GM18868 (cell line): ENCODE measurements around the gene ITSN1.

Experiments
- ATAC-seq: cut with Tn5 transposase; IDR thresholded peaks from one replicate; pipeline ENCODE4 v1.9.1; 2021; ENCODE audit warnings: mild to moderate bottlenecking, moderate library complexity; ENCODE audit not compliant: unreplicated experiment

The ITSN1 gene

GRCh38 chr21:33834801-33835500, 192.7 kb downstream of the ITSN1 start:
- ATAC-seq = no peak

DNA sequence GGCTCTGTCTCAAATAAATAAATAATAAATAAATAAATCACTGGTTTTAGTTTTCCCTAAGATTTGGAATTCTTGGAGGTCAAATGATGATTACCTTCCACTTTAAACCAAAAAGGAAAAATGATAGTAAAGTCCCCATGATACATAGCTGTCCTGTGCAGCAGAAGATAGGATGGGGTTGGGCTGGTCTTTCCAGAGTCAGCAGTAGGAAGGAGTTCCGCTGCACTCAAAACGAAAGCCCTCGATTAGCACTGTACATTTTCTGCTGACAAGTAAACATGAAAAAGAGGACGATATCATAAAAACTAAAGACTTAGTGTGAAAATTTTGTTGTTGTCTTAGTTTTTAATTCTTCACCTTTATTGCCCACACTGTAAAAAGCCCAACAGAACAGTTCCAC, 193.6 kb downstream of the ITSN1 start:
- no peak for ATAC-seq

- ATAC-seq = no peak
Measured at GRCh38 chr21:33836408-33836807, 194.1 kb downstream of the ITSN1 start.

DNA sequence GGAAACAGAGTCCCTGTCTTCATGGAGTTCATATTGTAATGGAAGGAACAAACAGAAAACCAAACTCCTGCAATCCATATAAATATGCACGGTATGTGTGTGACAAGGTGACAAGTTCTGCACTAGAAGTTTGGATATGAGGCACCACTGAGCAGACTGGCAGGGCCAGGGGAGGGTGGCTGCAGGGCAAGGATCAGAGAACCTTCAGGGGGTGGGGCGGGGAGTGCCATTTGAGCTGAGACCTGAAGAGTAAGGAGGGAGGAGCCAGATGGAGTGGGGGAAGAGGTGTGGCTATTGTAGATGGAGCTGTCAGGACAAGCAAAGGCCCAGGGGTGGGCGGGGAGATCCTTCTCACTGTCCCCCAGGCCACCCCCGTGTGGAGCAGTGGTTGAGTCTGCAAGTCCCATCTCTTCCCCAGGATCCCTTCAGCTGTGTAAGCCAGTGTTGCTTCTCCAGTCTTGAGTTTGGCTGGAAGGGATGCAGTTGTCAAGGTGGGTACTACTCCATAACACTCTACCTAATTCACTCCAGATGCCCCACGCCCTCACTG, 196.9 kb downstream of the ITSN1 start:
- ATAC-seq = no peak

DNA sequence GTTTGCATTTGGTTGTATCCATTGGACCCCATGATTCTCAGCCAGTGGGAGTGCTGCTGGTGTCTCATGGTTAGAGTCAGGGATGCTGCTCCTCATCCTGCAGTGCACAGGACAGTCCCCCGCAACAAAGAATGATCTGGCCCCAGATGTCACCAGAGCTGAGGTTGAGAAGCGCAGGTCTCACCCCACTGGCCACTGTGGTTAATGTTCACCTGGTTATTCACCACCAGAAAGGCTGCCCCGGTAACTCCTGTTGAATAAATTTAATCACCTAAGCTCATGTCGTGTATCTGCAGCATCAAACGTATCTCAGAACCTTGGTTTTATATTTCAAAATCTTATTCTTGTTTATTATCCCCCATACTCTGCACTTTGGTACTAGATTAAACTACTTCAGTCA, 197.5 kb downstream of the ITSN1 start:
- no peak for ATAC-seq

DNA sequence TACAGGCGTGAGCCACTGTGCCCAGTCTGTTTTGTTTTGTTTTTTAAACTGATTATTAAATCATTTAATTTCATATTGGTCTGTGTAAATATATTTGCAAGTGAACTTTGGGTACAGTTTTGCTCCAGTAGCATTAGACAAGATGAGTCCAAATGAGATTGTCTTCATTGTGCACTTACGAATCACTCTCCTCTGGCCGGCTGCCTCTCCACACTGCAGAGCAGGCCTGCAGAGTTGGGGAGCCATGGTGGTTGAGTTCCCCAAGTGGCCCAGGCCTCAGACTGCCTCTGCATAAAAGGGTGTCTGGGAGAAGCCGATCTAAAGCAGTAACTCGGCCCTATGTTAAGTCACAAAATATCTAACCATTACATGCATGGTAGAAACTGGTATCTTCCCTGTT, 198.5 kb downstream of the ITSN1 start:
- ATAC-seq = no peak

- no peak for ATAC-seq
Measured at GRCh38 chr21:33841561-33841960, 199.3 kb downstream of the ITSN1 start.

DNA sequence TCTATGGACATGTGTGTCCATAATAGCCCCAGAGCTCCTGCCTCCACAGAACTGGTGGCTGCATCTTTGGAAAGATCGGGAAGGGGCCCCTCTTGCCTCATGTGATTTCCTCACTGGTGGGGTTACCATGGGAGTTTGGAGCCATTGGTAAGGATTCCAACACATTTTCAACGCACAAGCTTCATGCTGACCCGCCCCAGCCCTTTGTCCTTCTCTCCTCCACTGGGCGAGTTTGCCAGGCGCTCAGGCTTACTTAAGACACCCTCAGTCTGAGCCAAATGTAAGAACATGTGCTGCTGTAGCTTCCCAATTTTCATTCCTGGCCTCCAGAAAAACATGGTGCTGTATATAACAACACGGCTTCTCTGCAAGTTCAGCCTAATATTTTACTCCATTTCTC, 200.9 kb downstream of the ITSN1 start:
- ATAC-seq = no peak

GRCh38 chr21:33844104-33844889, 202.0 kb downstream of the ITSN1 start:
- no peak for ATAC-seq

GRCh38 chr21:33844890-33845205, 202.5 kb downstream of the ITSN1 start:
- no peak for ATAC-seq

GRCh38 chr21:33846141-33846540, 203.8 kb downstream of the ITSN1 start:
- ATAC-seq = no peak

GRCh38 chr21:33847588-33848248, 205.4 kb downstream of the ITSN1 start:
- ATAC-seq = no peak

DNA sequence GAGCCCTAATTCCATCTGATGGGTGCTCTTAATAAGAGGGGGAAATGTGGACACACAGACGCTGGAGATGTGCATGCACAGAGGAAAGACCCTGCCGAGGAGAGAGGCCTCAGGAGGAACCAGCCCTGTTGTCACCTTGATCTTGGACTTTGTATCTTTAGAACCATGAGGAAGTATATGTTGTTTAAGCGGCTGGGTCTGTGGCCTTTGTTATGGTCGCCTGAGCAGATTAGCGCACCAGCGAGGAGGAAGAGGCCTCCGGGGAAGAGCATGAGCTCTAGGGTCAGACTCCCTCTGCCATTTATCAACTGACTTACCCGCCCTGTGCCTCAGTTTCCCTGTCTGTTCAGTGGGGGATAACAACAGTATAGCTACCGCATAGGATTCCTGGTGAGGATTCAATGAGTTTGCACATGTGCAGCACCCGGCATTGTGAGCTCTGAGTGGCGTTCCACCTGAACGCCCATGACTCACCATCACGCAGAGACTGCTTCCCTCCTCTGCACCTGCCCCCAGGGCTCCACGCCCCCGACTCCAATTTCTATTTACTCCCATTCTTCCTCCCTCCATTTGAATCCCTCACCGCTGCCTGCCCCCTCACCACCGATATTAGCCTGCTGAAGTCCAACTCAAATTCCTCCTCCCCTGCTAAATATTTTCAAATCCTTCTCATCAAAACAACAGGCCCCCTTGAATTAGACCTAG, 206.1 kb downstream of the ITSN1 start:
- no peak for ATAC-seq

GRCh38 chr21:33849834-33850233, 207.5 kb downstream of the ITSN1 start:
- no peak for ATAC-seq

- no peak for ATAC-seq
Measured at GRCh38 chr21:33850401-33850800, 208.1 kb downstream of the ITSN1 start.

- ATAC-seq = no peak
Measured at GRCh38 chr21:33850985-33851384, 208.7 kb downstream of the ITSN1 start.

DNA sequence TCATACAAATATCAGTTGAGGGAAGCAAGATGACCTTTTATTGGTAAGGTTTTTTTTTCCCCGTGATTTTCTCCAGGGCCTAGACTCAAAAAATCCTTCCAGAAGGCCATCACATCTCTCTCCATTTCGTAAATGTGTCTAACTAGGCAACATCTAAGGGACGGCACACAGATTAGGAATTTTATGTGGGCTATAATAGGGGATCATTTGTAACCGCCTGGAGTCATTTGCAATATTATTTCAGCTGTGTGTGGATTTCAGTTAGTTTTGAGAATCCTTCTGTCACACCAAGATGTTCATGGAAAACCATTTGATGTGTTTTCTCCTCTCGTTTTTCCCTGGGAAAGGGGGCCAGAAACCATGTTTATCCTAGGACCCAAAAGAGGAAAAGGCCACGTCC, 210.2 kb downstream of the ITSN1 start:
- ATAC-seq = no peak

DNA sequence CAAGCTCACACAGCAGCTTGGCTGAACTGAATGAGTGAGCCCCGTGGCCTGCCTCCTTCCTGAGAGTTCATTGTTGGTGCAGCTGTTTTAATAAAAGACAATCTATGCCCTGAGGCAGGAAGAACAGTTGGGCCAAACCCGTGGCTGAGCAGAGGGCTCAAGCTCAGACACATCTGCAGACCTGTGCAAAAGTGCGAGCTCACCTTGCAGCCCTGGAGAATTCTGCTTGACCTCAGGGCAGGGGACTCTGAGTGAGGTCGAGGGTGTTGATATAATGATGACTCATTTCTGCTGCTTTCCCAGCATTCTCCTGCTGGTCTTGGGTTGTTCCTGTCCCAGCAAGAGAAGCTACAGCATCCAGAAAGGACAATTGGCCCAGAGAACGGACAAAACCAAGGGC, 212.3 kb downstream of the ITSN1 start:
- no peak for ATAC-seq

GRCh38 chr21:33855190-33855589, 212.9 kb downstream of the ITSN1 start:
- ATAC-seq = no peak

DNA sequence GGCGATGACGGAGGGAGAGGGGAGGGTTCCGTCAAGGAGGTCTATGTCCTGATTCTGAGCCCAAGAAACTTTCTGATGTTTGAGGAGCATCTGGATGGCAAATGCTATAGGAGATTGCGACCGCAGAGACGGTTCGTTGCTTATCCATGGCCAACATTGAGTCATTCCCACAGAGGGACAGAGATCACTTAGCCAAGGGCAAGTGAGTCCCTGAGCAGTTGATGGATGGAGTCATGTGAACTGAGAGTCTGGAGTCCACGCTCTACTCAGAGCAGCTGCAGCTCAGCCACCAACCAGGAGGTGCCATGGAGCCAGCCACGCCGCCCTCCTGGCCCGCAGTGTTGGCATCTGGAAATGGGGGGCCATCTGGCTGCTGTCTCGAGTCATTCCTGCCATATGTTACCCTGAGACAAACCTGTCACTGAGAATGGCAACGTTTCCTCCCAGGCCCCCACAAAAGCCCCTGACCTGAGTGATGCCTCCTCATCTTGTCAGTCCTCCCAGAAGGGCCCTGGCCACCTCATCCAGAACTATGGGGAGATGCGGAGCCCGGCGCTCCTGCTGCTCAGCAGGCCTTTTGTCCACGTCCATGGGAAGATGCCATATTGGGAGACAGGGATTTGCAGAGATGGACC, 214.7 kb downstream of the ITSN1 start:
- no peak for ATAC-seq
